Caco-2 (cell line): ENCODE measurements around the gene SLC4A5. TPM values are rescaled to one million over a fixed set of nuclear protein-coding genes. Genes with fewer than 3 reads are reported as not detected.

ENCODE experiments used
- BruUV-seq: library from RNA; stranded (reverse); fragments of 400-500 nt; replicated peaks from 2 replicates; lab custom pipeline; 2021; lab: Mats Ljungman, UMichigan
- CTCF ChIA-PET: fragments of 300-600 bp; sonication (Branson Sonifier 250); formaldehyde crosslinking; loops from one replicate; lab custom pipeline; 2022; ENCODE audit warnings: antibody characterized with exemption; lab: Charles Lee
- POLR2A ChIA-PET: fragments of 300-600 bp; sonication (Branson Sonifier 250); formaldehyde crosslinking; loops from one replicate; lab custom pipeline; 2022; ENCODE audit warnings: antibody characterized with exemption; lab: Charles Lee
- DNase-seq, 2 experiments: peaks; one replicate each; pipeline versions ENCODE4 v3.0.0 to v3.0.0-alpha.2; 2020 to 2022
- H3K27me3 ChIP-seq: replicated peaks from 2 replicates; pipeline ENCODE4 v1.6.0; 2011; ENCODE audit warnings: low read length; ENCODE audit not compliant: control insufficient read depth, insufficient read depth
- H3K36me3 ChIP-seq: 2 replicates; pipeline ENCODE4 v1.5.1; 2011; ENCODE audit warnings: low read length; ENCODE audit not compliant: control insufficient read depth, insufficient read depth
- H3K4me1 ChIP-seq: fragments of 250-450 bp; sonication (Bioruptor Pico); 2 replicates; pipeline ENCODE4 v1.5.1; 2020; ENCODE audit warnings: mild to moderate bottlenecking
- H3K4me3 ChIP-seq: 2 replicates; pipeline ENCODE4 v1.5.1; 2011; ENCODE audit warnings: low read depth, mild to moderate bottlenecking, control low read depth, low read length
- H3K9me3 ChIP-seq: fragments of 250-450 bp; sonication (Bioruptor Pico); 2 replicates; pipeline ENCODE4 v1.5.1; 2020; ENCODE audit warnings: mild to moderate bottlenecking, moderate library complexity
- H3K27ac Mint-ChIP-seq: one replicate; pipeline ENCODE4 v1.8.0; 2022; ENCODE audit warnings: mixed read lengths; ENCODE audit not compliant: unreplicated experiment
- H3K27me3 Mint-ChIP-seq: one replicate; pipeline ENCODE4 v1.8.0; 2022; ENCODE audit warnings: mixed read lengths; ENCODE audit not compliant: insufficient read depth, unreplicated experiment
- H3K36me3 Mint-ChIP-seq: one replicate; pipeline ENCODE4 v1.8.0; 2022; ENCODE audit warnings: mild to moderate bottlenecking, mixed read lengths; ENCODE audit not compliant: insufficient read depth, unreplicated experiment
- H3K4me1 Mint-ChIP-seq: one replicate; pipeline ENCODE4 v1.8.0; 2022; ENCODE audit warnings: low read depth, mixed read lengths; ENCODE audit not compliant: unreplicated experiment
- H3K4me3 Mint-ChIP-seq: one replicate; pipeline ENCODE4 v1.8.0; 2022; ENCODE audit warnings: mild to moderate bottlenecking, moderate library complexity, mixed read lengths; ENCODE audit not compliant: unreplicated experiment
- H3K9me3 Mint-ChIP-seq: one replicate; pipeline ENCODE4 v1.8.0; 2022; ENCODE audit warnings: mixed read lengths; ENCODE audit not compliant: unreplicated experiment
- intact Hi-C: fragments of 100-400 bp; cut with micrococcal nuclease; formaldehyde crosslinking; loops from one replicate; pipeline ENCODE4 v1.10.0; 2022; ENCODE audit not compliant: unreplicated experiment
- total RNA-seq: library from RNA; stranded (reverse); gene quantifications from 2 replicates; pipeline ENCODE4 v1.2.3, GENCODE V29; 2022
- TF ChIP-seq, protein P1 (sequence below), 2 experiments: fragments of 200-600 bp in 1 of 2; IDR thresholded peaks; 1 replicate in 1 of 2; 2 replicates in 1 of 2; pipeline versions ENCODE4 v1.5.1 to v1.8.0; 2011 to 2022; ENCODE audit warnings: antibody characterized with exemption in 1 of 2, control low read depth in 1 of 2, inconsistent platforms in 1 of 2, low read depth in 1 of 2, low read length in 1 of 2, mild to moderate bottlenecking in 1 of 2, moderate library complexity in 1 of 2; ENCODE audit not compliant: insufficient read depth in 1 of 2, severe bottlenecking in 1 of 2, unreplicated experiment in 1 of 2

The SLC4A5 gene
- total RNA-seq, 1 experiment from 2014 or later: 2.2 TPM

DNA sequence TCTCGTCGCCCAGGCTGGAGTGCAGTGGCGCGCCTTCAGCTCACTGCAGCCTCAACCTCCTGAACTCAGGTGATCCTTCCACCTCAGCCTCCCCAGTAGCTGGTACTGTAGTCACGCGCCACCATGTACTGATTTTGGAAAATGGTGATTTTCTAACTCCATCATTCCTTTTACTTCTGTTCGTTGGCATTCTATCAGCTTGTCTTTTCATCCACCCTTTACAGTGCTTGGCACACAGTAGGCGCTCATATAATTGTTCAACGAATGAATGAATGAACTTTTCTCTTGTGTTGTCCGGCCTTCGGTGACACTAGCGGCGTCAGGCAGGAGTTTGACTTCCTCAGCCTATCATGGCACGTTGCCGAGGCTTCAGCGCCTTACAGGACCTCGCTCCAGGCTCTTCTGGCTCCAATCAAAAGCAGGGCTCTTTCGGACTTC lies 145.2 kb downstream of the SLC4A5 start:
- intact Hi-C loops: loop anchor here (1.0 to 2.0 kb wide), 2 partner anchors 20 to 49 kb away; partner anchors contain the start of gene MOB1A
- H3K4me1 Mint-ChIP-seq: peaks cover 26% of the 10 kb centered on the region
- peak overlapping the region; percentile 91 for H3K4me3 Mint-ChIP-seq
- H3K27ac Mint-ChIP-seq: peak overlapping the region; percentile 100
- CTCF ChIA-PET: interaction anchor here (1.3 kb wide), 1 partner anchor 20 kb away, joined by 7 read pairs; the partner anchor contains the start of gene MOB1A
- H3K36me3 Mint-ChIP-seq: peaks cover 51% of the 10 kb centered on the region
- BruUV-seq: TSS peak; percentile 81
- POLR2A ChIA-PET: interaction anchor here (0.6 to 2.1 kb wide), 3 partner anchors 9 to 50 kb away, joined by 3 to 19 read pairs (median 6); partner anchors contain the start of genes BOLA3 and MOB1A
- Histone ChIP-seq H3K9me3 (no peaks in the 10 kb centered on the region), H3K4me1 (peaks cover 12% of the 10 kb centered on the region), H3K4me3 (peak overlapping the region; percentile 80), H3K27me3 (no peaks in the 10 kb centered on the region), H3K36me3 (no peaks in the 10 kb centered on the region)
- H3K27me3 Mint-ChIP-seq: no peaks in the 10 kb centered on the region
- DNase-seq: peak in 1 of 2 experiments; percentile 31
- TF ChIP-seq, protein P1, sequence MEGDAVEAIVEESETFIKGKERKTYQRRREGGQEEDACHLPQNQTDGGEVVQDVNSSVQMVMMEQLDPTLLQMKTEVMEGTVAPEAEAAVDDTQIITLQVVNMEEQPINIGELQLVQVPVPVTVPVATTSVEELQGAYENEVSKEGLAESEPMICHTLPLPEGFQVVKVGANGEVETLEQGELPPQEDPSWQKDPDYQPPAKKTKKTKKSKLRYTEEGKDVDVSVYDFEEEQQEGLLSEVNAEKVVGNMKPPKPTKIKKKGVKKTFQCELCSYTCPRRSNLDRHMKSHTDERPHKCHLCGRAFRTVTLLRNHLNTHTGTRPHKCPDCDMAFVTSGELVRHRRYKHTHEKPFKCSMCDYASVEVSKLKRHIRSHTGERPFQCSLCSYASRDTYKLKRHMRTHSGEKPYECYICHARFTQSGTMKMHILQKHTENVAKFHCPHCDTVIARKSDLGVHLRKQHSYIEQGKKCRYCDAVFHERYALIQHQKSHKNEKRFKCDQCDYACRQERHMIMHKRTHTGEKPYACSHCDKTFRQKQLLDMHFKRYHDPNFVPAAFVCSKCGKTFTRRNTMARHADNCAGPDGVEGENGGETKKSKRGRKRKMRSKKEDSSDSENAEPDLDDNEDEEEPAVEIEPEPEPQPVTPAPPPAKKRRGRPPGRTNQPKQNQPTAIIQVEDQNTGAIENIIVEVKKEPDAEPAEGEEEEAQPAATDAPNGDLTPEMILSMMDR (IDR thresholded peaks at IDR 0.05; ENCODE audit: insufficient read depth in 1 of 2, low read depth in 1 of 2, low read length in 1 of 2, severe bottlenecking in 1 of 2, unreplicated experiment in 1 of 2): no peak
- H3K9me3 Mint-ChIP-seq: no peaks in the 10 kb centered on the region

DNA sequence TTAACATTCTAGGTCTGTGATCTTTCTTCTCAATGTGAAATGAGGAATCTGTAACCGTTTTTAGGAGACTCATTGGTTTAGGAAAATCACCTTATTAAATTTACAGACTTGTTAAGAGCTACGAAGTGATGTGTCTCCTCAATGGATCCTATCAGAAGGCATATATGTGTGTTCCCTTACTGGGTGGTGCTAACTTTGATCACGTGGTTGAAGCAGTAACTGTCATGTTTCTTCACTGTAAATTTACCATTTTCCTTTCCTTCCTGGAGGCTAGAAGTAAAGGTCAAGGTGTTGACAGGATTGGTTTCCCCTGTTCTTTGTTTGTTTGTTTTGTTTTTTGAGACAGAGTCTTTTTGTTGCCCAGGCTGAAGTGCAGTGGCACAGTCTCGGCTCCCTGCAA lies 146.2 kb downstream of the SLC4A5 start:
- Histone ChIP-seq H3K9me3 (no peaks in the 10 kb centered on the region), H3K4me1 (peaks cover 12% of the 10 kb centered on the region), H3K4me3 (no peak overlapping the region), H3K36me3 (no peaks in the 10 kb centered on the region), H3K27me3 (no peaks in the 10 kb centered on the region)
- peaks cover 26% of the 10 kb centered on the region for H3K4me1 Mint-ChIP-seq
- CTCF ChIA-PET: no interaction called here
- intact Hi-C loops: no loop called here
- H3K36me3 Mint-ChIP-seq: peaks cover 42% of the 10 kb centered on the region
- no peak overlapping the region for H3K27ac Mint-ChIP-seq
- POLR2A ChIA-PET: no interaction called here
- TF ChIP-seq, protein P1 (IDR thresholded peaks at IDR 0.05; ENCODE audit: insufficient read depth in 1 of 2, low read depth in 1 of 2, low read length in 1 of 2, severe bottlenecking in 1 of 2, unreplicated experiment in 1 of 2): no peak
- BruUV-seq: no TSS peak
- DNase-seq: no peak
- no peaks in the 10 kb centered on the region for H3K9me3 Mint-ChIP-seq
- H3K4me3 Mint-ChIP-seq: peak overlapping the region; percentile 91
- H3K27me3 Mint-ChIP-seq: no peaks in the 10 kb centered on the region

DNA sequence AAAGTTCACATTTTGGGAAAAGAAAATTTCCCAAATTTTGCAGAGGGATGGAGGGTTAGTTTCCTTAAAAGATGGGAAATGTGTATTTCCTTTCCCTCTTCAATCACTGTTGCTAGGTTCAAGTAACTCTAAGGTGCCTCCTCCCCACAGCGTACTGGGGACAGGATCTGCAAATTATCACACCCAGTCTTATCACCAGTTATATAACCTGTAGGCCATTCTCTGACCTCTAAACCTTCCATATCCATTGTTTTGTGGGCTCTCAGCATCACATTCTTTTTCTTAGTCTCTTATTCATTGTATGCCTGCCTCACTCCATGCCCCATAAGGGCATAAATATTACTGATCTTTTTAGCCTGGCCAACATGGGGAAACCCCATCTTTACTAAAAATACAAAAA lies 148.4 kb downstream of the SLC4A5 start:
- intact Hi-C loops: no loop called here
- CTCF ChIA-PET: no interaction called here
- peaks cover 19% of the 10 kb centered on the region for H3K36me3 Mint-ChIP-seq
- H3K27ac Mint-ChIP-seq: no peak overlapping the region
- no TSS peak for BruUV-seq
- no peaks in the 10 kb centered on the region for H3K27me3 Mint-ChIP-seq
- Histone ChIP-seq H3K36me3 (no peaks in the 10 kb centered on the region), H3K9me3 (no peaks in the 10 kb centered on the region), H3K27me3 (no peaks in the 10 kb centered on the region), H3K4me3 (no peak overlapping the region), H3K4me1 (peaks cover 4% of the 10 kb centered on the region)
- TF ChIP-seq, protein P1 (IDR thresholded peaks at IDR 0.05; ENCODE audit: insufficient read depth in 1 of 2, low read depth in 1 of 2, low read length in 1 of 2, severe bottlenecking in 1 of 2, unreplicated experiment in 1 of 2): no peak
- no peak overlapping the region for H3K4me3 Mint-ChIP-seq
- peaks cover 20% of the 10 kb centered on the region for H3K4me1 Mint-ChIP-seq
- no peaks in the 10 kb centered on the region for H3K9me3 Mint-ChIP-seq
- peak in 1 of 2 experiments; percentile 1 for DNase-seq
- POLR2A ChIA-PET: no interaction called here
